Stimulated activated CD8-positive, alpha-beta memory T cell treated with anti-CD3 and anti-CD28 coated beads, Interleukin-15, amount 100 ng/mL, for 4 hours (primary cell): ENCODE data around the gene DTNBP1.

Source experiments
- DNase-seq, 2 donors: peaks; one replicate each; pipeline ENCODE4 v3.0.0-alpha.2; 2020; ENCODE audit warnings: low read depth in 2 of 2

DTNBP1 gene

DNA sequence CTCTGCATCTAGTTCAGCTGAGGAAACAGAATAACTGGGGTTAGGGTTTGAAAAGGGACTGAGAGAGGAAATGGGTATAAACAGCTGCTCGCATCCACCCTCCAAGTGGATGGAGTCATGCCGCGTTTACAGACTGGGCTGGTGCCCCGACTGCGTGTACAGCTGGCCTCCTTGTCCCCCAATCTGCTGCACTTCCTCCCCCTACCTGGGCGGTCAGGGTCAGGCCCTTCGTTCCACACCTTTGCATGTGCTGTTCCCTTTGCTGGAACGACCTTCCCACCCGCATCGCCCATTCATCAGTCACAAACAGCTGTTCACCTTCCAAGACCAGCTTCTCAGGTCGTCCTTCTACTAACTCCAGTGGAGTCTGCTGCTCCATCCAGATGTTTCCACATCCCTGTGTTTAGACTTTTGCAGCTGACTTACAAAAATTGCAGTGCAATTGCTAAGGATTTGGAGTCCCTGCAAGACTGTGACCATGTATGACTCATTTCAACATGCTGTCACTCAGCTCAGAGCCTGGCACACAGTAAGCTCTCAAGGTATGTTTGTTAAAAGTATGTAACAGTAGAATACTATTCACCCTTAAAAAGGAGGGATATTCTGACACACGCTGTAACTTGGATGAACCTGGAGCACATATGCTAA, 129.3 kb downstream of the DTNBP1 start:
- DNase-seq, result no peak

DNA sequence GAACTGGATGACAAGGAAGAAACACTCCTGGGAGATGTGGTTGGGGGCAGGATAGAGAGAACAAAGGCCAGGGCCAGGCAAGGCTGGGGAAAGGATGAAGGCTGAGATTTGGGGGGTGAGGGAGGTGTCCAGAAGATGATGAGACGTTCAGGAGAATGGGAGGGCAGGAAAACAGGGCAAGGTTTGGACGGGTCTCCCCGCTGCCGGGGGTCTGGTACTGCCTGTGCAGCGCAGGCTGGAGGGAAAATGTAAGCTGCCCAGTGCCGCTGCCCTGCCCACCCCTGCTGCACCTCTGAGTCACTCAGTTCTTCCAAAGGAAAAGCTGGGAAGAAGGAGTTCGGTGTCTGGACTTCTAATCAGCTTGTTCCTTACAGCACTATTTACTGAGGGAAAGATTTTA, 130.9 kb downstream of the DTNBP1 start:
- no peak for DNase-seq

DNA sequence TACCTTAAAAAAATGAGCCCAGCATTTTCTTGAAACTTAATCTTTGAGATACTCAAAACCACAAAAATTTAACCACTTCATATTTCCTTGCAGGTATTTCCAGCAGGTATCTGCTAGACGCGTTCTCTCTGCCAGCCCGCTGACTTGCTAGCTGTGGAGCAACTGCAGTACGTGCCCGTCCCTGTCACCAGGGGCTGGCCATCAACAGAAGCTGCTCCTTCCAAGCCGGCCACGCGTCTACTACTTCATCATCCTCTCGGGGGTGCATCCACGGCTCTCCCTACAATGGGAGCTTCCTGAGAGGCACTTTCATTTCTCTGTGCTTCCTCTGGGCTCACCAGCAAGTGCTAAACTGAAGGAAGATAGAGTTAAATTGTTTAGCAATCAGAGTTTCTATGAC, 132.4 kb downstream of the DTNBP1 start:
- no peak for DNase-seq

DNA sequence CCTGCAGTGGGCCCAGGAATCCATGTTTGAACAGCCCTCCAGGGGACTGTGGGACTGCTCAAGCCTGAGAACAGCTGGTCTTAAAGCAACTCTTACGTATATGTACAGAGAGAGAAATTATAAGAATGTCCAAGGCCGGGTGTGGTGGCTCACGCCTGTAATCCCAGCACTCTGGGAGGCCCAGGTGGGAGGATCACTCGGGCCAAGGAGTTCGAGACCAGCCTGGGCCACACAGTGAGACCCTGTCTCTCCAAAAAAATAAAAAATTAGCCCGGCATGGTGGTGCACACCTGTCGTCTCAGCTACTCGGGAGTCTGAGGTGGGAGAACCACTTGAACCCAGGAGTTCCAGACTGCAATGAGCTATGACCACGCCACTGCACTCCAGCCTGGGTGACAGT, 134.0 kb downstream of the DTNBP1 start:
- DNase-seq, result no peak

DNA sequence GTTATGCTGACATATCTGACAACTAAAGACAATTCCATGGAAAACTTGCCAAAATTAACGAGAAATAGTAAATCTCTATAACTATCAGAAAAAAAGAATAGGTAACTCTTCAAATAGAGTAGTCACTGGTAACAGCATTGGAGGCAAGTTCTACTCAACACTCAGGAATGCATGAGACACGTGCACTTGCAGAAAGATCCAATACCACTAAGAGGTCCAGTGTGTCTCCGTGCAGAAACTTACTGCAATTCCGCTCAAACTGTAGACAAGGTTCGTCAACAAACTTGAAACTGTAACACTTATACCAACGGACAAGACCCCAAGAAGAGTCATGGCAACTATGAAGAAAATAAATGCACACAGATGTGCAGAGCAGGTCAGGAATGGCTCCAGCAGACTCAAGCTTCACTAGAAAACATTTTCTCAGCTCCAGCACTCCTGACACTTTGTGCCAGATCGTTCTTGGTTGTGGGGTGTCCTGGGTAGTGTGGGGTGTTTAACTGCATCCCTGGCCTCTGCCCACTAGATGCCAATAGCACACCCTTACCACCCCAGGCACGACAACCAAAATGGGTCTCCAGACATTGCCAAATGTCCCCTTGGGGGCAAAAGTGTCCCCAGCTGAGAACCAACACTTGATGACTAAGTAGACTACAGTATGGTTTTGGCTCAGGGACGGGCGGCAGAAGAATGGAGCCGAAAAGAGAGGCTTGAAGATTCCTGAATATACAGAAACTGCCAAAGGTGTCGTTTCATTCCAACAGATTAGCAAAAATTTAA, 134.8 kb downstream of the DTNBP1 start:
- DNase-seq, result no peak

DNA sequence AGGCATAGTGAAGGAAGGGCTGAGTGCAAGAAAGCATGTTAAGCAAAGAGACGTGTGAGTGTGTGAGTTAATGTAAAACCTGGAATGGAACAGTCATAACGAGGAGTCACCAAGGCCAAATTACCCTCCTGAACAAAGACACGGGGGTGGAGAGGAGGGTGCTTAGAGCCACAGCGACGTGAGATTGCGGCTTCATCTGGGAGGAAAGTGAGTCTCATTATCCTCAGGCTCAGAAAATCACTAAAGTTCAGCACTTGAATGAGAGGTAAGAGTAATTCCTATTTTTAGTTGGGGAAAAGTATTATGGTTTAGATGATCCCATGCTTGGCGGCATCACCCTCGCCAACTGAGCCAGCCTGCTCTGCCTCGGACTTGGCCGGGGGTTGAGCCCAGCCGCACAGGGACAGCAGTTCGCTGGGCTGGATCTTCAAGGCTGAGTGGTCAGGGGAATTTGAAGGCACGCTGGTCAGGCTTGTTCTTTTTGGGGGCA, 136.6 kb downstream of the DTNBP1 start:
- DNase-seq, result no peak

DNA sequence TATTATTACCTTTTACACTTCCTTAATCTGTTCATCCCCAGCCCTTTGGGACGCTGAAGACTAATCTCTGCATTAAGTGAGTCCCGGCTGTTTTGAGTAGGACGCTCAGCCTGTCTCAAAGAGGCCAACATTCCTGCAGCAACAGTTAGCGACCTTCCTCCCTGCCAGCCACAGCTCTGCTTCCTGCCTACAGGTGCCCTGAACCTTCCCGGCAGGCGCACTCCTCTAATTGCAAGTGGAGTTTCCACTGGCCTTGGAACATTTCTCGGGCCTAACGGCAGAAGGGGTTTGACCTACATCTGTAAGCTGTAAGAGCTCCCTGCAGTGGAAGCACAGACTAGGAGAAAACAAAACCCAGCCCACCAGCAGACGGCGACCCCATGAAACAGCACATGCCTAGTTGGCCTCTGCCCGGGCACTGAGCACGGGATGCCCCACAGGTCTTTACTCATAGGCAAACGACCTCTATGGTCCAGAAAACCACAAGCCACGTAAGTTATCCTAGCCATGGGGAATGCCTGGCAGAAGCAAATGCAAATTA, 137.9 kb downstream of the DTNBP1 start:
- no peak for DNase-seq

DNA sequence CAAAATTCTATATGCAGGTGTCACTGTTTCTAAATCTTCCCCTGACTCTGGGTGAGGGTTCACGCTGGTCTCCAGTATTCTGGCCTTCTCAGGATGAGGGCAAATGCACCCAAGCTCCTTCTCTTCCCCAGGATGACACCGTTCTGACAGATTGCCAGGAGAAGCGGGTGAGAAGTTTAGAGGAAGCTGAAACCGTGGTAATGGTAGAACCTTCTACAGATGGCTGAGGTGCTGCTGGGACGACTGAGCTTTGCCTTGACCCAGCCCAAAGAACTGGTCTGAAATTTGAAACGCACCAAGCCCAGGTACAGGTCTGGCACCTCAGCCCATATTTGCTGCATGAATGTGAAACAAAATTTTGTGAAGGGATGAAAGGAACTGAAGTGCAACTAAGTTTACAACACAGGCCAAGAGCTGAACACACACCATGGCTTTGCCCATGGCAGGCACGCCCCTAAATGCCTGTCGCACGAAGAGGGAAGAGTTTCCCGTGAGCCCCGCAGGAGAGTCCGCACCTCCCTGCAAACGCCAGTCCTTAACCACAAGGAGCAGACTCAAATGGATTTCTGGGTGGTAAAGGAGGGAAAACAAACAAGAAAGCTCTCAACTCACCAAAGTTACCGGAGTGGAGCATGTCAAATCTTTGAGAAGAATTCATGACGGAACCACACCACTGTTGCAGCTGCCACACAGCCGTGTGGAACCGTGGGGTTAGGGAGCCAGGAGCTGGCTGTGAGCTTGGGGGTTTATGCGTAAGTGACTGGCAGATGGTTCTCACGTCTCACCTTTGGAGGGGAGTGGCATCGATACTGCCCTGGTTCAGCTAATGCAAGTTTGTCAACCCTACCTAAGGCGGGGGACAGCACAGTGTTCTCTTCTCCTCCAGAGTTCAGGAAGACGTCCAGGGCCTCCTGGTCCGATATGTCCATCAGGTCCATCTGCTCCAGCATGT, 138.9 kb downstream of the DTNBP1 start:
- no peak for DNase-seq

DNA sequence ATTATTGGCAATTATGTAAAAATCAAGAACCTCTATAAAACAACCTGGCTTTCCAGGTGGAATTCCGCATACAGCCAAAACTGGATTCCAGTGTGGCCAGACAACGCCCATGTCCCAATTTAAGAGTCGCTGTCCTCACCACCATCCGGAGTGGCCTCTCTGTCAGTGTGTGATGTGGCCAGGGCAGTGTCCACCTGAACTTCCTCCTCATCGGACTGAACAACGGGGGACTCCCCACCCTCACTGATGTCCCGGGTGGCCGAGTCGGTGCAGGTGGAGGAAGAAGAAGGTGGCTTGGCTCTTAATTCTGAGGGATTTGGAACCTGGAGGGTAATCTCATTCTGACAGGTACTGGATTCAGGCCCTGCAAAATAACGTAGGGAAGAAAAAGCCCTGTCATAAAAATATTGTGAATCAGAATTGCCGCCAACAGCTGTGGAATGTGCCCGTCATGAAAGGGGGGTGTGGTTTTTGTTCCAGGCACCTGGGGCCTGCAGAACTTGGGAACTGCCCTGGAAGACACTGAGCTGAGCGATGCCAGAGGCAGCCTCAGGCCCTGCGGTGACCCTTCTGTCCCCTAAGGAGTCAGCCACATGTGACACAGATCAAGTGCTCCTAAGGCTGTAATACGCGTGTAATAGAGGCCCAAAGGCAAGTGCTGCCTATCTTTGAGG, 139.8 kb downstream of the DTNBP1 start:
- no peak for DNase-seq

DNA sequence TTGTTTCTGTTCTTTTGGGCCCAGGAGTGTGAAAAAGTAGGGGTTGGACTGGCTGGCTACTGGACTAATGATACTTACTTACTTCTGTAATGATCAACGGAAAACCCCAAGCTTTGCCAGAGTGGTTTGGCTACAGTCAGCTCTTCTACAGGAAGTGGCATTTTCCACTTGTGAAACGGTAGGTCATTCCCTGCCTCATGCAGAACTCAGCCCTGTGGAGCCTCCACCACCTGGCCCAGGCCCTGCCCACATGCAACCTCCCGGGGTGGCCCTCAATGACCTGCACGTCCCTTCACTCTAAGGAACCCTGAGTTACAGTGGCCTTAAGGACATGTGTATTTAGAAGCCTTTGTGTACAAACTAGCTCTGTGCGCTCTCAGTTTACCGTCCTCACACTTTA, 140.4 kb downstream of the DTNBP1 start:
- no peak for DNase-seq

DNA sequence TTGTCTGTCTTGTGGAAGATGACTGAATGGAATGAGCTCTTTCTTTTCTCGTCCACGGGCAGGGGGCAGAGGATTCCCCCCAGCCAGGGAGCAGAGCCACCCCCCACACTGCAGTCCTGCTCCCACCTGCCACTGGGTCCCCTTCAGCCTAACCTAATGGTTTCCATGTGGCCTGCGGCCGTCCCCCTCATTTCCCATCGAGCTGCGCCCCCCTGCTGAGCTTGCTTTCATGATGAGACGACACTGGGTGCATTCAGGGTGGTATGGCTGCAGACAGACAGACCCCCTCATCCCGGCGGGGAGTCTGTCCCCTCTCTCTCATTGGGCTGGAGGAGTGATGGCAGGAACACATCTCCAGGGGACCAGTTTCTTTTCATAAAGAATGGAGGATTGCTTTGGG, 140.8 kb downstream of the DTNBP1 start:
- no peak for DNase-seq

DNA sequence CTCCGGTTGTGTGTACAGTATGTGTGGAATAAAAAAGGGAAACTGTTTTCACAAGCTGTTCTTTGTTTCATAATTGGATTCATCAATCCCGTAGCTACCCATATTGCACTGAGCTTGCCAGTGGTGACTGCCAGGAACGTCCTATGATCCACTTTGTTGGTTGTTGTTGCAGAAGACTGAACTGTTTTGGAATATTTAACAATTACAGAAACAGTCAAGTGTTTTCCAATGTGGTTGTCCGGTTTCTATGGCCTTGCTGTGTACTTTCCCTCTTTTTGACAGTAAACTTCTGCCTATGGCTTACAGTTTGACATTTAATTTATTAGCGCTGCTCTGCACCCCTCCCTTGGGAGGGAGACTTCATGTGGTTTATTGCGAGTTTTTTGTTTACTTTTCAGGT, 141.2 kb downstream of the DTNBP1 start:
- DNase-seq, result no peak

DNA sequence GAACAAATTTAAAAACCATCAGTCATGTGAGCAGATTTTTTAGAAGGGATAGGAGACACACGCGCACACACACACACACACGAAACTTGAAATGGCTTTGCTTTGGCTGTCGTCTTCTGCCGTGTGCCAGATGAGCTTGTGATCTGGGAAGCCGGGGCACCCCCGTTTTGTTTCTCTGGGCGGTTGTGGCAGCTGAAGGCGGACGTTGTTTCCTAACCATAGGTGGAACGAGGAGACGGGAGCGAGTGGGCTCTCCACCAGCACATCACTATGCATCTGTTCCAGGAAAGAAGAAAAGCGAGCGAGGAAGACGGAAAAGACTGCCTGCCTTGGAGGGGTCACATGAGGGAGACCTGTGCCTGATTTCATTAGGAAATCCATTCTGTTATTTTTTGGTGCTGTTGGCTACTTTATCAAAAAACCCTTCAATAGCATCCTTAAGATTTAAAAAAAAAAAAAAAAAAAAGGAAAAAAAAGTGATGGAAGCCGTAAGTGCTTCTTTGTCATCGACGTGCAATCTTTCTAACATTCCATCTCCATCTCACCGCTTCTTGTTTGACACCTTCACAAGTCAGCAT, 142.1 kb downstream of the DTNBP1 start:
- DNase-seq, result no peak

DNA sequence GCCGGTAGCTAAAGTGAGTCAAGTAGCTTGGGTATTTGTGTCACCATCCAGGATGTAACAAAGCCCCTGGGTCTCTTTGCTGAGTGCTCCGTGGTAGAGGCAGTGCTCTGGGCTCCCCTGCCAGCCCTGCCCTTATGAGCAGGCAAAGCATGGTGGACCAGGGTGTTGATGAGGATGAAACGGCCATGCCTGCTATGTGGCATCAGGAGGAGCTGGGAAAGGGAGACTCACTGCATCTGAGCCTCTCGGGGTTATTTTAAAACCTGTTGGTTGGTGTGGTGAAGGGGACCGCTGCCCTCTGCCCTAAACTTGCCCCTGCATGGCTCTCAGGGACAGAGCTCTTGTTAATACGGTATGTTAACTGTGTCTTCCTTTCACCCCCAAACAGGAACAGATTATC, 143.1 kb downstream of the DTNBP1 start:
- DNase-seq, result no peak

DNA sequence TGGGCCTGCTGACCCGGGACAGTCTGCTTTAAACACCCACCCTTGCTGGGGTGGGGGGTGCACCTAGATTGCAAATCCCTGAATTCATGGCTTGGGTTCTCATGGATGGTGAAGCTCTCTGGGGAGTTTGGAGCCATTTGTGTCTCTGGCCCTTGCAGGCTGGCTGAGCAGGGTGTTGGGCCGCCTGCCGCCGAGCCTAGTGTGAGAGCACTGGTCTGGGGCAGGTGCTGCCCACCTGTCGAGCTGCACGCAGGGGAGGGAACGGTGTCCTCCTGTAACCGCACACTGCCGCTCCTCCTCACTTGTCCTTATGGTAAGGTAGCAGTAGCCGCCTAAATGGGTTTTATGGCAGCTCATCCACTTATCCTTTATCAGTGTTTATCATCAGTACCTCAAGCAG, 143.9 kb downstream of the DTNBP1 start:
- DNase-seq, result no peak

DNA sequence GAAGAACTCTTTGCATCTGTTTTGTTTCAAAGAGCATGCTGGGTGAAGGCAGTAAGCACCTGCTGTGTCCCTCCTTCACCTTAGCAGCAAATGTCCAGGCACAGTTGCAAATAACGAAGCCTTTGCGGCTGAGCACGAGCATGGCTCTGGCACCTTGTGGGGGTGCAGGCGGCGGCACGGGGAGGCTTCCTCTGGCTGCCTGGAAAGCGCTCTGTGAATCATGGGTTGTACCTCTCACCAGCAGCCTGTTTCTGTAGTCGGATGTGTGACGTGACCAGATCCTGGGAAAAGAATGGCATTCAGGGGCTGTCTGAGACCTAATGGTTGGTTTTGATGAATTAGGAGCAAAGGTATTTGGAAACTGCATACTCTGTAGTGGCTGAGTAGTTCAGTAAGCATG, 144.8 kb downstream of the DTNBP1 start:
- no peak for DNase-seq

DNA sequence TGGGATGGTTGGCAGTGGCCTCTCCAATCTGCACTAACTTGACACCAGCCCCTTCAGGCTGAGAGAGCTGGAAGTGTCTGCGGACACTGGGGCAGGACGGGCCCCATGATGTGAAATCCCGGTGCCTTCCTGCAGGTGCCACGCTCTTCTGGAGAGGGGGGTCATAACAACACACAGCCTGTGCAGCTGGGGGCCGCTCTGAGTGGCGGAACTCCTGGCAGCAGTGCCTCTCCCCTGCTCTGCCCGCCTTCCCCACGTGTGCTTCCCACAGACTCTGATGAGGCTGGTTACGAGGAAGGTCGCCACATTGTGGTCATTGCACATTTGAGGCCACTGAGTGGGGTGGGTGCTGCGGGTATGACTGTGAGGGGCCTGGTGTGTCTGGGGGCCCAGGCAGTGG, 145.2 kb downstream of the DTNBP1 start:
- DNase-seq, result no peak

DNA sequence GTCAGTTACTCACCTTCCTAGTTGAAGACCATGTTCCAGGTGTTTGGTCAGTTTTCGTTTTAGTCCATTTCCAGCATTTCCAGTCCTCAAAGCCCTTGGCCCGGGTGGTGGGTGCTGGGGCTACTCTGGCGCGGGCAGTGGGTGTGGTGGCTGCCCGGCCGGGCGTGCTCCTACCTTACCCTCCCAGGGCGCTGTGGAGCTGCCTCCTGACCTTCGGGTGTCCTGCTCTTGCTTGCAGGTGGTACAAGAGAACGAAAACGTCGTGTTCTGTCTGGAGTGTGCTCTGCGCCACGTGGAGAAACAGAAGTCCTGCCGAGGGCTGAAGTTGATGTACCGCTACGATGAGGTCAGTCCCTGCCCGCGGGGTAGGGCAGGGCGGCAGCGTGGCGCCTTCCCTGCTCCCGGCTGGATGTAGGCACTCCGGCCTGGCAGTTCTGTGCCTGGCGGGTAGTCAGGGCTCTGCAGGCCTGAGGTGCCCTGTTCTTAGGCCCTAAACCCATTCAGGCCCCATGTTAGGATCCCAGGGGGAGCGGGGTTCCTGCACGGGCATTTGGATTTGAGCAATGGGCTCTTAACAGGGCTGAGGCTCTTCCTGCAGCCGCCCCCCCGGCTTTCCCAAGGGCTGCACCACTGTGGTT, 145.8 kb downstream of the DTNBP1 start:
- no peak for DNase-seq

DNA sequence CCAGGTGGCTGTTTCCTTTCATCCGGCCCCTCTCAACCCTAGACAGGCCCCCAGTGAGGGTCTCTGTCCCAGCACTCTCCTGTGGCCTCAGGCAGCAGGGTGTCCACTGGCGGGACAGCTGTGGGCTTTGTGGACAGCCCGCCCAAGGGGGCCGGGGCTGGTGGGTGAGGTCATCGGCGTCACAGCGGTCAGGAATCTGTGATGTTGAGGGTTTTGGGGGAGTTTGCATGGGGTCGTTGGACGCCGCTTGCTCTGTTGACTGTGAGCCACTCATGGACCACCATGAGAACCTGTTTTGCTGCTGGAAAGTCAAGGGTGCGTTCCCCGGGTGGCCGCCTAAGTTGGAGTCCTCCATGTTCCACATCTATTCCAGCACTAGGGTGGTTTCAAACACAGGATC, 146.4 kb downstream of the DTNBP1 start:
- DNase-seq, result no peak

DNA sequence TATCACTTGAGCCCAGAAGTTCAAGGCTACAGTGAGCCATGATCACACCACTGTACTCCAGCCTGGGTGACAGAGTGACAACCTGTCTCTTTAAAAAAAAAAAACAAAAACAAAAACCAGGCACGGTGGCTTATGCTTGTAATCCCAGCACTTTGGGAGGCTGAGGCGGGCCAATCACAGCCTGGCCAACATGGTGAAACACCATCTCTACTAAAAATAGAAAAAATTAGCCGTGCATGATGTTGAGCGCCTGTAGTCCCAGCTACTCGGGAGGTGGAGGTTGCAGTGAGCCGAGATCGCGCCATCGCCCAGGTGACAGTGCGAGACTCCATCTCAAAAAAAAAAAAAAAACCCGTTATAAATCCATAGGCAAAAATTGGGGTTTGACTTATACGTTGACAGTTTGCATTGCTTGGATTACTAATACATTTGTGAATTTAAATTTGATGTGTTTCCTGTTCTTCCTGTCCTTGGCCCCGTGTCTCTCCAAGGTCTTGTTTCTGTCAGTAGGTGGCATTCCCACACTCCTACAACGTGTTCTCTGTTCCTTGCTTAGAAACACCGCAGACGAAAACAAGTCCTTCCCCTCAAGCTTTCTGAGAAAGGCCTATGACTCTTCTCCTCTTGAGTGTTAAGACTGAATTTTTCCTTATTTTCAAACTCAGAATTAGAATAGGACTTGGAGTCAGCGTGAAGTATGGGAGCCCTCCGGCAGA, 147.0 kb downstream of the DTNBP1 start:
- no peak for DNase-seq
